ENCODE results near the gene CDC25C.

Gene CDC25C

GRCh38 chr5:138316355-138316754 lies 15.2 kb downstream of the CDC25C start:
- H3K27me3 ChIP-seq: no peaks in the 10 kb centered on the region
- DNase-seq: no peak
- H3K36me3 ChIP-seq: no peaks in the 10 kb centered on the region
- no peaks in the 10 kb centered on the region for H3K4me1 ChIP-seq
- intact Hi-C loops (cut with DNase I; ENCODE audit: low total_unique reads): no loop called here
- H3K4me3 ChIP-seq: no peak overlapping the region
- H3K9me3 ChIP-seq: no peaks in the 10 kb centered on the region
- no peak for TF ChIP-seq CTCF (IDR thresholded peaks at IDR 0.05)
- no peak overlapping the region for H3K27ac ChIP-seq

GRCh38 chr5:138315751-138316278 lies 15.8 kb downstream of the CDC25C start:
- no peak for DNase-seq
- intact Hi-C loops (cut with DNase I; ENCODE audit: low total_unique reads): no loop called here
- H3K4me3 ChIP-seq: no peak overlapping the region
- H3K27me3 ChIP-seq: no peaks in the 10 kb centered on the region
- no peak overlapping the region for H3K27ac ChIP-seq
- no peaks in the 10 kb centered on the region for H3K4me1 ChIP-seq
- no peaks in the 10 kb centered on the region for H3K36me3 ChIP-seq
- H3K9me3 ChIP-seq: no peaks in the 10 kb centered on the region
- TF ChIP-seq CTCF (IDR thresholded peaks at IDR 0.05): no peak

GRCh38 chr5:138305797-138306196 lies 25.8 kb downstream of the CDC25C start:
- Histone ChIP-seq H3K4me1 (no peaks in the 10 kb centered on the region), H3K27me3 (no peaks in the 10 kb centered on the region), H3K4me3 (no peak overlapping the region), H3K27ac (no peak overlapping the region), H3K9me3 (no peaks in the 10 kb centered on the region), H3K36me3 (no peaks in the 10 kb centered on the region)
- no peak for TF ChIP-seq CTCF (IDR thresholded peaks at IDR 0.05)
- DNase-seq: peak in 1 of 2 donors; percentile 40
- intact Hi-C loops (cut with DNase I; ENCODE audit: low total_unique reads): no loop called here

- intact Hi-C loops (cut with DNase I; ENCODE audit: low total_unique reads): no loop called here
- Histone ChIP-seq H3K4me3 (no peak overlapping the region), H3K27ac (no peak overlapping the region), H3K36me3 (no peaks in the 10 kb centered on the region), H3K9me3 (no peaks in the 10 kb centered on the region), H3K4me1 (no peaks in the 10 kb centered on the region), H3K27me3 (no peaks in the 10 kb centered on the region)
- no peak for TF ChIP-seq CTCF (IDR thresholded peaks at IDR 0.05)
- DNase-seq: no peak
These were observed 28.2 kb downstream of the CDC25C start for GRCh38 chr5:138303372-138303771.

GRCh38 chr5:138289296-138289695 lies 42.3 kb downstream of the CDC25C start:
- Histone ChIP-seq H3K4me1 (no peaks in the 10 kb centered on the region), H3K27me3 (no peaks in the 10 kb centered on the region), H3K27ac (no peak overlapping the region), H3K4me3 (no peak overlapping the region), H3K9me3 (no peaks in the 10 kb centered on the region), H3K36me3 (no peaks in the 10 kb centered on the region)
- intact Hi-C loops (cut with DNase I; ENCODE audit: low total_unique reads): no loop called here
- no peak for DNase-seq
- TF ChIP-seq CTCF (IDR thresholded peaks at IDR 0.05): no peak

GRCh38 chr5:138287246-138287645 lies 44.4 kb downstream of the CDC25C start:
- intact Hi-C loops (cut with DNase I; ENCODE audit: low total_unique reads): no loop called here
- no peaks in the 10 kb centered on the region for H3K9me3 ChIP-seq
- no peaks in the 10 kb centered on the region for H3K36me3 ChIP-seq
- no peak overlapping the region for H3K4me3 ChIP-seq
- TF ChIP-seq CTCF (IDR thresholded peaks at IDR 0.05): no peak
- no peak for DNase-seq
- no peaks in the 10 kb centered on the region for H3K27me3 ChIP-seq
- no peak overlapping the region for H3K27ac ChIP-seq
- peaks cover 0 to 2% (median 0%) of the 10 kb centered on the region in 4 donors for H3K4me1 ChIP-seq

Measured in tibial artery (tissue), 4 donors.